HUES64 (cell line): ENCODE results near the gene PPP2R2C.

Source experiments
- H3K27ac ChIP-seq: 2 replicates; pipeline ENCODE4 v1.7.0; 2013; ENCODE audit warnings: low read depth, low read length, inconsistent platforms
- H3K27me3 ChIP-seq: 2 replicates; pipeline ENCODE4 v1.6.1; 2013; ENCODE audit warnings: mild to moderate bottlenecking, low read length; ENCODE audit not compliant: insufficient read depth
- H3K36me3 ChIP-seq: 2 replicates; pipeline ENCODE4 v1.6.1; 2013; ENCODE audit warnings: mild to moderate bottlenecking, low read length; ENCODE audit not compliant: insufficient read depth
- H3K4me1 ChIP-seq: 2 replicates; pipeline ENCODE4 v1.6.1; 2013; ENCODE audit warnings: mild to moderate bottlenecking, low read length, moderate library complexity; ENCODE audit not compliant: insufficient read depth
- H3K4me3 ChIP-seq: 2 replicates; pipeline ENCODE4 v1.5.1; 2013; ENCODE audit warnings: mild to moderate bottlenecking, low read length, moderate library complexity
- H3K9ac ChIP-seq: 2 replicates; pipeline ENCODE4 v1.6.1; 2013; ENCODE audit warnings: mild to moderate bottlenecking, low read depth, low read length
- H3K9me3 ChIP-seq: 2 replicates; pipeline ENCODE4 v1.6.1; 2013; ENCODE audit warnings: low read depth, low read length; ENCODE audit not compliant: insufficient read depth
- WGBS: fragments of 150-250, 120-280 bp; methylation state at CpG from one replicate; pipeline ENCODE4 v1.1.7; 2013; ENCODE audit warnings: missing lambda C conversion rate; 5-methylcytosine and 5-hydroxymethylcytosine counted together

The PPP2R2C gene

DNA sequence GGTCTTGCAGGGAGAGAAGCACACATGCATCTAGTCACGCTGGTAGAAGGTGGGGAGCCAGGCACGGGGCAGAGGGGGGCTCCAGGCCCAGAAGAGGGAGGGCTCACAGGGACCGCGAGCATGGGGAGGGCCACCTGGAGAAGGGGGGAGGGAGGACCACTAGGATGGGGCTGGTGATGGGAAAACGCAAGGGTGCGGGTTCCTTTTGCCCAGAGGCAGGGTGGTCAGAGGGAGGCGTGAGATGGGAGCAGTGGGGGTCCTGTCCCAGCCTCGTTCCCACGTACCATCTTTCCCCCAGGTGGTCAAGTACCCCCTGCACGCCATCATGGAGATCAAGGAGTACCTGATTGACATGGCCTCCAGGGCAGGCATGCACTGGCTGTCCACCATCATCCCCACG, 172.1 kb downstream of the PPP2R2C start:
- Histone ChIP-seq H3K27ac (no peak overlapping the region), H3K4me3 (no peak overlapping the region), H3K9ac (no peak overlapping the region), H3K27me3 (no peaks in the 10 kb centered on the region), H3K9me3 (no peaks in the 10 kb centered on the region), H3K36me3 (peaks cover 31% of the 10 kb centered on the region), H3K4me1 (no peaks in the 10 kb centered on the region)
- WGBS = 91% methylated on average over 11 of the region's 11 CpGs

DNA sequence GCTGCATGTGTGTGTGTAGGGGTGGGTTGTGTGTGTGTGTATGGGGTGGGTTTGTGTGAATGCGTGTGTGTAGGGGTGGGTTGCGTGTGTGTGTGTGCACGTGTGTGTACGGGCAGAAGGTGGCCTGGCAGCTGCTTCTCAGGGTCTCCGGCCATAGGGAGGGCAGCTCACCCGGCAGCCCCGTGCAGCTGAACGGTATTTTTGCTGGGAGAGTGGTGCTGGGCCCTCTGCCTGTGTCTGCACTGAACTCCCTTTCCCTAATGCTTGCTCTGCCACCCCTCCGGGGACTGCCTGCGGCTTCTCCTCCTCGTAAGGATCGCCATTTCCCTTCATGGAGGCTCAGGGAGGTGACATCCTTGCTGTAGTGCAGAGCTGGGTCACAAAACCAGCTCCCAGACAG, 172.5 kb downstream of the PPP2R2C start:
- WGBS = 89% methylated on average over 12 of the region's 12 CpGs
- no peak overlapping the region for H3K9ac ChIP-seq
- no peaks in the 10 kb centered on the region for H3K9me3 ChIP-seq
- H3K27me3 ChIP-seq = no peaks in the 10 kb centered on the region
- H3K4me3 ChIP-seq = no peak overlapping the region
- H3K36me3 ChIP-seq = peaks cover 31% of the 10 kb centered on the region
- H3K4me1 ChIP-seq = no peaks in the 10 kb centered on the region
- no peak overlapping the region for H3K27ac ChIP-seq

DNA sequence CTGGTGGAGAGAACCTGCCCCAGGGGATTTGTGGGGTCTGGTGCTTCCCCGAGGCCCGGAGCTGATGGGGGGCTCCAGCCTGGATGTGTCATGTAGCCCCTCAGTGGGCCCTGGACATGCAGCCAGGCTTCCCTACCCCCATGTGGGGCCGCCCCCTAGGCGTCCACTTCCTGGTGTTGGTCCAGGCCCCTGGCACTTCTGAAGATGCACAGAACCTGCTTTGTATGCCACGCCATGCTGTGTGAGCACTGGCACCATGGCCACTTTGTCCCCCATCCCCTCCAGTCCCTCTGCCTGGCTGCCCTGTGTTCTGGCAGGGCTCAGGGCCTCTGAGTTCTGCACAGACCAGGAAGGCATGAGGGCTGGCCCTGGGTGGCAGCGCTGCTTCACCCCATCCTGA, 173.6 kb downstream of the PPP2R2C start:
- H3K36me3 ChIP-seq = peaks cover 27% of the 10 kb centered on the region
- no peaks in the 10 kb centered on the region for H3K4me1 ChIP-seq
- H3K4me3 ChIP-seq = no peak overlapping the region
- WGBS = 94% methylated on average over 6 of the region's 6 CpGs
- H3K9me3 ChIP-seq = no peaks in the 10 kb centered on the region
- no peak overlapping the region for H3K27ac ChIP-seq
- no peaks in the 10 kb centered on the region for H3K27me3 ChIP-seq
- no peak overlapping the region for H3K9ac ChIP-seq

DNA sequence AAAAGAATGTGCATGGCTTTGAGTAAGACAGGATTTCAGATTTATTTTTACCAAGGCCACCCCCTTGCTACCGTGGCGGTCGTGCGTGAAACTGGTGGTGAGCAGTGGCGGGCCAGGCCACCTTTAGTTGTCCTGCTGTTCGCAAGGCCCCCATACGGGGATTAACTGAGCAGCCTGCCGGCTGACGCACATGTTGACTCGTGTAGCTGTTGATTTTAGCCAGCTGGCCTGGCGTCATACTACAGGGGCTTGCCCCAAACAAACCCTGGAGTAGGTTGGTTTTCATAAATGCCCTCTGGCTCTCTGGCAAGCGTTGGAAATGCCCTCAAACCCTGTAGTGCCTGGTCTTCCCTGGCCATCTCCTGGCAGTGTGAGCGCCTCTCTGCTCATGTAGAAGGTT, 174.4 kb downstream of the PPP2R2C start:
- WGBS = 92% methylated on average over 13 of the region's 13 CpGs

DNA sequence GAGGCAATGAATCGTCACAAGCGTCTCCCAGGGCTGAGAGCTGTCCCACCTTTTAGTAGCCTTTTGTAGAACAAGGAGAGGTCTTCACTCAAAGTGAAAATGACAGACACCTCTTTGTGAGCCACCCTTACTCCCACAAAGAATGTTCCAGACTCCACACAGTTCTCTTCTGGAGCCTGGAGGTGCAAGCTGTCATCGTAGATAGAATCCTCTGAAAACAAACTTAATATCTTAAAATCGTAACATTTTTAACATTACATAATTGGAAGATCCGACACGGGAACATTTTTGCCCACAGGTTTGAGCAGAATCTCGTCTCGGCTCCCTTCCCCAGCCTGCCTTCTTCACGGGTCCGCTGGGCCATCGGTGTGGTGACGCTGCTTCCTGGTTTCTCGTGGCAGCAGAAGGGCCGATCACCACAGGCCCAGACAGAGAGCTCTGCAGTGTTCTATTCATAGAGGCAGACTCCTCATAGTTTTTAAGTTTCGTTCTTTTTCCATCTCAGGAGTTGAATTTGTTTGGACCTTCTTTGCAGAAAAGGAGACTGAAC, 175.1 kb downstream of the PPP2R2C start:
- peaks cover 23% of the 10 kb centered on the region for H3K36me3 ChIP-seq
- no peaks in the 10 kb centered on the region for H3K27me3 ChIP-seq
- no peaks in the 10 kb centered on the region for H3K9me3 ChIP-seq
- H3K9ac ChIP-seq = no peak overlapping the region
- WGBS = 93% methylated on average over 15 of the region's 15 CpGs
- no peak overlapping the region for H3K4me3 ChIP-seq
- H3K27ac ChIP-seq = no peak overlapping the region
- H3K4me1 ChIP-seq = no peaks in the 10 kb centered on the region

More for the DNA sequence above, 174.4 kb downstream of the PPP2R2C start:
- Histone ChIP-seq H3K27me3 (no peaks in the 10 kb centered on the region), H3K4me3 (no peak overlapping the region), H3K9me3 (no peaks in the 10 kb centered on the region), H3K27ac (no peak overlapping the region), H3K9ac (no peak overlapping the region), H3K36me3 (peaks cover 27% of the 10 kb centered on the region), H3K4me1 (no peaks in the 10 kb centered on the region)

DNA sequence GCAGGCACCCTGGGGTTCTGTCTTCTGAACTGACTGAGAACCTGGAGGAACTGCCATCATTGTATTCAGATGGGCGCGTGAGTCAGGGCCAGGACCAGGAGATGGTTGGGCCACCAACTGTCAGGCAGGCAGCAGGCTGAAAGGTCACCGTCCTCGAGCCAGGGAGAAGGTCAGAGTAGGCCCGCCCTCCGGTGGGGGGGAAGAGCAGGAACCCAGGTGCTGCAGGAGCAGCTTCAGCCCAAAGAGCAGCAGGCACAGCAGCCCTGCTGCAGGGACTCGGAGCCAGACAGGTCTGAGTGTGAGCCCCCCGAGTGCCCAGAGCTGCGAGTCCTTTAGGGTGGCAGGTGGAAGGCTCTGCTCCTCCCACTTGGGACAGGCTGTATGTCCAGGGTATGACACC, 176.4 kb downstream of the PPP2R2C start:
- H3K36me3 ChIP-seq = peaks cover 16% of the 10 kb centered on the region
- no peaks in the 10 kb centered on the region for H3K9me3 ChIP-seq
- no peaks in the 10 kb centered on the region for H3K4me1 ChIP-seq
- H3K27me3 ChIP-seq = no peaks in the 10 kb centered on the region
- no peak overlapping the region for H3K27ac ChIP-seq
- H3K9ac ChIP-seq = no peak overlapping the region
- no peak overlapping the region for H3K4me3 ChIP-seq
- 91% methylated on average over 9 of the region's 9 CpGs for WGBS

DNA sequence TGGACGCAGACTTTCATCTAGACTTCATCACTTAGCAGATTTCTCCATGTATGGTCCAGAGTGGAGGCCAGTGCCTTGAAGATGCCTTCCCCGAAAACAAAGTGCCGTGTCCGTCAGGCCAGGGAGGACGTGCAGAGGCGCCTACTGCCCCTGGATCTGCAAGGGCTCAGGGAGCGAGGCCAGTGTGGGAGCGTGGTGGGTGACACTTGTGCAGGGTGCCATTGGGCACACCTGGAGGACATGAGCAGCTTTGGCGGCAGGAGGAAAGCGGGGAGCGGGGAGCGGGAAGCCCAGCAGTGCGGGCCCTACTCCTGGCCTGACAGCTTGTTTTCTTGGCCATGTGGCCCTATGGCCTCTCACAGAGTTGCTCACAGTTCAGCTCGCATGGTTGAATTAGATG, 176.9 kb downstream of the PPP2R2C start:
- H3K9me3 ChIP-seq = no peaks in the 10 kb centered on the region
- no peak overlapping the region for H3K4me3 ChIP-seq
- H3K4me1 ChIP-seq = no peaks in the 10 kb centered on the region
- no peak overlapping the region for H3K9ac ChIP-seq
- 96% methylated on average over 14 of the region's 14 CpGs for WGBS
- H3K27ac ChIP-seq = no peak overlapping the region
- no peaks in the 10 kb centered on the region for H3K27me3 ChIP-seq
- H3K36me3 ChIP-seq = peaks cover 11% of the 10 kb centered on the region

DNA sequence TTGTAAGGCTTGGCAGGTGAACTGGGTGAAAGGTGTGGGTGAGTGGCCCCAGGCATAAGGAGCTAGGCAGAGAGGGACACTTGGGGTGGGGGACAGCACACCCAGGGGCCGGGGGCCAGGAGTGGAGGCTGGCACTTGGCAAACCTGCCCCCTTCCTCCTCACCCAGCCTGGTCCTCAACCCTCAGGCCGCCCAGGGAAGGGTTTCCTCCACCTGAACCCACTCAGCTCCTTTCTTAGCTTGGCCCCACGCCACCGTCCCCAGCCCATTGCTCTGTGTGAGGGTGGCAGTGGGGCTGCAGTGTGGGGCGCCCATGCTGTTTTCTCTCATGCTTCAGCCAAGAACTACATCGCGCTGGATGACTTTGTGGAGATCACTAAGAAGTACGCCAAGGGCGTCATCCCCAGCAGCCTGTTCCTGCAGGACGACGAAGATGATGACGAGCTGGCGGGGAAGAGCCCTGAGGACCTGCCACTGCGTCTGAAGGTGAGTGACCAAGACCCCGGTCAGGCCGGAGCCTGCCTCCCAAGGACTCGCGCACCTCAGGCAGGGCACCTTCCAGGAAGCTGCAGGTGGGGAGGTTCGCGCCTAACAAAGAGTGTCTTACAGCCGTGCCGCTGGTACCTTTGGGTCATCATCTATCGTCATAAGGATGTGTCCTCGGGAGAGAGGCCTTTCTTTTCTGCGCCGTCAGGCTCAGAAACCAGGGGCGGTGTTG, 177.6 kb downstream of the PPP2R2C start:
- no peaks in the 10 kb centered on the region for H3K9me3 ChIP-seq
- H3K27ac ChIP-seq = no peak overlapping the region
- H3K36me3 ChIP-seq = peaks cover 10% of the 10 kb centered on the region
- 95% methylated on average over 27 of the region's 27 CpGs for WGBS
- no peaks in the 10 kb centered on the region for H3K4me1 ChIP-seq
- H3K9ac ChIP-seq = no peak overlapping the region
- H3K27me3 ChIP-seq = no peaks in the 10 kb centered on the region
- H3K4me3 ChIP-seq = no peak overlapping the region

DNA sequence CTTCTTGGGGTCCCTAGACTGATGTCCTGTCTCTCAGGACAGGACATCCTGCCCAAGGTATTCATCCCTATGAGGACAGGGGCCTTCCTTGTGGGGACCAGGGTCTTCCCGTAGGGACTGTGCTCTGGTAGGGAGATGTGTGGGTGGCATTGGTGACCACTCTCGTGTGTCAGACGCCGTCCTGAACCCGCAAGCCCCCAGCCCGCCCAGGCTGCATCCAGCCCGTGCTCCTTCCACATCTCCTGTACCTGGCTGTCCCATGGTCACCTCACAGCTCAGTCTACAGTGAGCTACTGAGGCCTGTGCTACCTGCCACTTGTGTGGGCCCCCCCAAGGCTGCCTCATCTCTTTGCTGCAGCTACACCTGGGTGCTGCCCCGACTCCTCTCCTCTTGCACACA, 178.8 kb downstream of the PPP2R2C start:
- Histone ChIP-seq H3K27me3 (no peaks in the 10 kb centered on the region), H3K27ac (no peak overlapping the region), H3K4me1 (no peaks in the 10 kb centered on the region), H3K36me3 (peaks cover 22% of the 10 kb centered on the region), H3K9ac (no peak overlapping the region), H3K9me3 (no peaks in the 10 kb centered on the region), H3K4me3 (no peak overlapping the region)
- 91% methylated on average over 8 of the region's 8 CpGs for WGBS

DNA sequence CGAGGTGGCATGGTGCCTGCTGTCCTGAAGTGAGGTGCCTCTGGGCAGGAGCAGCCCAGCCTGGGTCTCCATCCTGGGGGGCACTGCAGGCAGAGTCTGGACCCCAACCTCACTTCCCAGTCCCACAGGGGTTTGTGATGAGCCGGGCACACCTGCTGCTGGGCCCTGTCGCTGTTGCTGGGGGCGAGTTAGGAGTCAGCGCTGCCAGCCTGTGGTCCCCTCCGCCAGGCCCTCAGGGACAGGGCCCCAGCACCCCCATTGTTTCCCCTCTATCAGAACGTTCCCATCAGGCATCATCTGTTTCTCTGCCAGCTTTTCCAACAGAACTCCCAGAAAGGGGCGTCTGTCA, 179.3 kb downstream of the PPP2R2C start:
- H3K4me3 ChIP-seq = no peak overlapping the region
- WGBS = 92% methylated on average over 8 of the region's 8 CpGs
- H3K27ac ChIP-seq = no peak overlapping the region
- H3K9me3 ChIP-seq = no peaks in the 10 kb centered on the region
- no peaks in the 10 kb centered on the region for H3K4me1 ChIP-seq
- peaks cover 25% of the 10 kb centered on the region for H3K36me3 ChIP-seq
- no peak overlapping the region for H3K9ac ChIP-seq
- H3K27me3 ChIP-seq = no peaks in the 10 kb centered on the region

DNA sequence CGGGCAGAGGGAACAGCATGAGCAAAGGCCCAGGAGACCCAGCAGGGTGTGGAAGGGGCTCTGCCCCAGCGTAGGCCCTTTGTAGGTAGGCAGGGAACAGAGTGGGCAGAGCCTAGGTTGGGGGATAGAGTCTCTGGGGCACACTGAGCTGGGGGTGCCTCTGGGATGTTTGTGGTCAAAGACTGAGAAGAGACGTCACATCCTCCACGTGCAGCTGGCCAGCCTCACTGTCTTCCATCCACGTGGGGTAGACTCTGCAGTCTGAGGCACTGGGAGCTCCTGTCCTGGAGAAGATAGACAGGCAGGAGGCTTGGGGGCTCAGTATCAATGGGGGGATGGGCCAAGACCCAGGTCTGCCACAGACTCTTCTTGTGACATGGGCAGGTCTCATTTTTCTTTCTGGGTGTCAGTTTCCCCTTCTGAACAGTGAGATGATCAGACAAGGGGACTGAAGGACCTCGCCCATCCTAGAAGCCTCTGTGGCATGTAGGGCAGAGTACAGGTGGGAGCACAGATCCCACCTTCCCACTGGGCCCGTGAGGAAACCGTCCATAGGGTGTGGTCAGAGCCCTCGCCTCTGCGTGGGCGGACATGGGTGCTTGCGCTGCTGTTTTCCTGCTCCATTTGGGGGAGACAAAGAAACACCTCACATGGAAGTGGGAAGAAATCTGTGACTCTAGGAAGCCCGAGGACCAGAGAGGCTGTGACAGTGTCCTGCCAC, 179.9 kb downstream of the PPP2R2C start:
- no peak overlapping the region for H3K4me3 ChIP-seq
- no peaks in the 10 kb centered on the region for H3K4me1 ChIP-seq
- H3K27ac ChIP-seq = no peak overlapping the region
- no peaks in the 10 kb centered on the region for H3K9me3 ChIP-seq
- H3K27me3 ChIP-seq = no peaks in the 10 kb centered on the region
- no peak overlapping the region for H3K9ac ChIP-seq
- peaks cover 27% of the 10 kb centered on the region for H3K36me3 ChIP-seq
- 87% methylated on average over 13 of the region's 13 CpGs for WGBS
